Uterus (tissue), 4 donors: ENCODE results near the gene IL15. TPM values are rescaled to one million over a fixed set of nuclear protein-coding genes. Genes with fewer than 3 reads are reported as not detected.

ENCODE experiments used
- DNase-seq, 2 donors: peaks; one replicate each; pipeline ENCODE4 v3.0.0-alpha.2; 2019 to 2020
- H3K27ac ChIP-seq, 2 donors: fragments of 200-600 bp; sonication (generic); 1 replicate in 1 of 2; 2 replicates in 1 of 2; pipeline ENCODE4 v1.5.1; 2016 to 2018
- H3K27me3 ChIP-seq, 2 donors: fragments of 200-600 bp; sonication (generic); one replicate each; pipeline ENCODE4 v1.5.1; 2018 to 2019; ENCODE audit warnings: control low read depth in 1 of 2
- H3K36me3 ChIP-seq, 2 donors: fragments of 200-600 bp; sonication (generic); one replicate each; pipeline ENCODE4 v1.5.1; 2019; ENCODE audit warnings: control low read depth in 1 of 2
- H3K4me1 ChIP-seq, 2 donors: fragments of 200-600 bp; sonication (generic); one replicate each; pipeline ENCODE4 v1.5.1; 2018 to 2019; ENCODE audit warnings: control low read depth in 1 of 2
- H3K4me3 ChIP-seq, 2 donors: fragments of 200-600 bp; sonication (generic); 1 replicate in 1 of 2; 2 replicates in 1 of 2; pipeline ENCODE4 v1.5.1; 2018 to 2019; ENCODE audit warnings: mild to moderate bottlenecking in 1 of 2
- H3K9me3 ChIP-seq, 2 donors: fragments of 200-600 bp; sonication (generic); one replicate each; pipeline ENCODE4 v1.5.1; 2019; ENCODE audit warnings: control low read depth in 1 of 2
- CTCF ChIP-seq, 4 experiments: fragments of 200-600 bp in 2 of 4; fragments of 450-650 bp in 2 of 4; sonication (generic) in 2 of 4; IDR thresholded peaks; one replicate each; pipeline ENCODE4 v1.5.1; 2016 to 2019; ENCODE audit warnings: antibody characterized with exemption in 4 of 4, mild to moderate bottlenecking in 2 of 4, moderate library complexity in 1 of 4
- POLR2A ChIP-seq, 2 donors: fragments of 450-650 bp; IDR thresholded peaks; one replicate each; pipeline ENCODE4 v1.6.1; 2016; ENCODE audit warnings: antibody characterized with exemption in 2 of 2, mild to moderate bottlenecking in 1 of 2, moderate library complexity in 1 of 2
- intact Hi-C: fragments of 100-400 bp; cut with DNase I; formaldehyde crosslinking; loops from one replicate; pipeline ENCODE4 v1.15.1; 2023; ENCODE audit warnings: low total_unique reads
- total RNA-seq, 4 donors: library from RNA; depleted of rRNA in 3 of 4; stranded (reverse); fragments of >200 nt in 3 of 4; gene quantifications; one replicate each; pipeline versions ENCODE4 v1.1.0 to v1.2.4, GENCODE V29; 2014 to 2023
- donor health status: DM: yes; HTN: yes; CAD: no.

Gene IL15
- total RNA-seq, 4 donors from 2014 or later: 2.3 to 9.8 (median 5.1) TPM

- H3K4me3 ChIP-seq: no peak overlapping the region
- no peaks in the 10 kb centered on the region for H3K9me3 ChIP-seq
- TF ChIP-seq POLR2A (IDR thresholded peaks at IDR 0.05) (no peak), CTCF (IDR thresholded peaks at IDR 0.05) (no peak)
- H3K36me3 ChIP-seq: no peaks in the 10 kb centered on the region
- no peaks in the 10 kb centered on the region for H3K4me1 ChIP-seq
- no peak for DNase-seq
- H3K27me3 ChIP-seq: no peaks in the 10 kb centered on the region
- intact Hi-C loops: no loop called here
- no peak overlapping the region for H3K27ac ChIP-seq
These were observed 127.0 kb downstream of the IL15 start for GRCh38 chr4:141763374-141763773.

GRCh38 chr4:141768954-141769353 lies 132.6 kb downstream of the IL15 start:
- no peak for TF ChIP-seq CTCF (IDR thresholded peaks at IDR 0.05)
- DNase-seq: no peak
- Histone ChIP-seq H3K27me3 (no peaks in the 10 kb centered on the region), H3K27ac (no peak overlapping the region), H3K9me3 (no peaks in the 10 kb centered on the region), H3K36me3 (no peaks in the 10 kb centered on the region), H3K4me3 (no peak overlapping the region), H3K4me1 (no peaks in the 10 kb centered on the region)
- intact Hi-C loops: no loop called here

- Histone ChIP-seq H3K27ac (no peak overlapping the region), H3K36me3 (no peaks in the 10 kb centered on the region), H3K4me3 (no peak overlapping the region), H3K9me3 (no peaks in the 10 kb centered on the region), H3K4me1 (no peaks in the 10 kb centered on the region), H3K27me3 (no peaks in the 10 kb centered on the region)
- TF ChIP-seq CTCF (IDR thresholded peaks at IDR 0.05) (no peak), POLR2A (IDR thresholded peaks at IDR 0.05) (no peak)
- intact Hi-C loops: no loop called here
- DNase-seq: no peak
These were observed 135.8 kb downstream of the IL15 start for GRCh38 chr4:141771889-141772830.

GRCh38 chr4:141772838-141773237 lies 136.5 kb downstream of the IL15 start:
- H3K27me3 ChIP-seq: no peaks in the 10 kb centered on the region
- TF ChIP-seq CTCF (IDR thresholded peaks at IDR 0.05) (no peak), POLR2A (IDR thresholded peaks at IDR 0.05) (no peak)
- H3K4me3 ChIP-seq: no peak overlapping the region
- DNase-seq: no peak
- no peaks in the 10 kb centered on the region for H3K4me1 ChIP-seq
- no peak overlapping the region for H3K27ac ChIP-seq
- H3K36me3 ChIP-seq: no peaks in the 10 kb centered on the region
- H3K9me3 ChIP-seq: no peaks in the 10 kb centered on the region
- intact Hi-C loops: no loop called here

GRCh38 chr4:141782205-141782604 lies 145.8 kb downstream of the IL15 start:
- no peak overlapping the region for H3K4me3 ChIP-seq
- no peaks in the 10 kb centered on the region for H3K9me3 ChIP-seq
- H3K4me1 ChIP-seq: no peaks in the 10 kb centered on the region
- H3K27ac ChIP-seq: no peak overlapping the region
- intact Hi-C loops: no loop called here
- H3K36me3 ChIP-seq: no peaks in the 10 kb centered on the region
- TF ChIP-seq POLR2A (IDR thresholded peaks at IDR 0.05): no peak
- no peak for TF ChIP-seq CTCF (IDR thresholded peaks at IDR 0.05)
- no peaks in the 10 kb centered on the region for H3K27me3 ChIP-seq
- no peak for DNase-seq
